ENCODE results near the gene RAB31.

GRCh38 chr18:9715978-9716774 lies 8.1 kb downstream of the RAB31 start:
- no peak for TF ChIP-seq NAIF1 (CRISPR knock-in tag; IDR thresholded peaks at IDR 0.05; ENCODE audit: borderline replicate concordance)
- no peak for TF ChIP-seq SP1 (IDR thresholded peaks at IDR 0.05)
- TF ChIP-seq SP1 (CRISPR knock-in tag; IDR thresholded peaks at IDR 0.05): no peak
- no peak for TF ChIP-seq POLR2A (IDR thresholded peaks at IDR 0.05; ENCODE audit: insufficient read depth in 1 of 2, low read depth in 2 of 2, low read length in 2 of 2)
- TF ChIP-seq EZH2 (conservative IDR thresholded peaks at IDR 0.05; ENCODE audit: low read depth, low read length): no peak
- no peak for TF ChIP-seq ZNF282 (IDR thresholded peaks at IDR 0.05; ENCODE audit: partially characterized antibody)
